Suprapubic skin (tissue), 4 donors: ENCODE measurements around the gene GAB3. TPM values are rescaled to one million over a fixed set of nuclear protein-coding genes. Genes with fewer than 3 reads are reported as not detected.

Experiments
- DNase-seq, 2 donors: peaks; one replicate each; pipeline ENCODE4 v3.0.0-alpha.2; 2019; ENCODE audit warnings: low spot score in 2 of 2
- H3K27ac ChIP-seq: fragments of 200-600 bp; sonication (generic); one replicate; pipeline ENCODE4 v1.5.1; 2019
- H3K27me3 ChIP-seq: fragments of 200-600 bp; sonication (generic); one replicate; pipeline ENCODE4 v1.5.1; 2019
- H3K36me3 ChIP-seq: fragments of 200-600 bp; sonication (generic); one replicate; pipeline ENCODE4 v1.5.1; 2019
- H3K4me1 ChIP-seq: fragments of 200-600 bp; sonication (generic); one replicate; pipeline ENCODE4 v1.5.1; 2019
- H3K4me3 ChIP-seq: fragments of 200-600 bp; sonication (generic); one replicate; pipeline ENCODE4 v1.5.1; 2019; ENCODE audit warnings: mild to moderate bottlenecking
- H3K9me3 ChIP-seq: fragments of 200-600 bp; sonication (generic); one replicate; pipeline ENCODE4 v1.5.1; 2019
- EP300 ChIP-seq: sonication (generic); formaldehyde crosslinking; IDR thresholded peaks from one replicate; pipeline ENCODE4 v1.6.1; 2017; ENCODE audit warnings: antibody characterized with exemption
- POLR2A ChIP-seq, 2 donors: fragments of 450-650 bp; IDR thresholded peaks; one replicate each; pipeline ENCODE4 v1.6.1; 2017; ENCODE audit warnings: antibody characterized with exemption in 2 of 2, mild to moderate bottlenecking in 2 of 2, moderate library complexity in 2 of 2
- POLR2AphosphoS5 ChIP-seq, 3 donors: sonication (generic); formaldehyde crosslinking; IDR thresholded peaks; one replicate each; pipeline ENCODE4 v1.6.1; 2017; ENCODE audit warnings: antibody characterized with exemption in 3 of 3
- WGBS: methylation state at CpG from one replicate; pipeline ENCODE4 v1.1.5; 2018; 5-methylcytosine and 5-hydroxymethylcytosine counted together
- total RNA-seq, 4 donors: library from RNA; depleted of rRNA; stranded (reverse); fragments of >200 nt; gene quantifications; one replicate each; pipeline ENCODE4 v1.1.0, GENCODE V29; 2016
- TF ChIP-seq, protein P1 (sequence below), 2 donors: fragments of 200-600 bp in 1 of 2; fragments of 450-650 bp in 1 of 2; sonication (generic) in 1 of 2; IDR thresholded peaks; one replicate each; pipeline ENCODE4 v1.5.1; 2016 to 2019; ENCODE audit warnings: antibody characterized with exemption in 2 of 2, mild to moderate bottlenecking in 1 of 2, moderate library complexity in 1 of 2

Gene GAB3
- total RNA-seq, 4 donors from 2014 or later, result 0.65 to 2.7 (median 1.6) TPM

DNA sequence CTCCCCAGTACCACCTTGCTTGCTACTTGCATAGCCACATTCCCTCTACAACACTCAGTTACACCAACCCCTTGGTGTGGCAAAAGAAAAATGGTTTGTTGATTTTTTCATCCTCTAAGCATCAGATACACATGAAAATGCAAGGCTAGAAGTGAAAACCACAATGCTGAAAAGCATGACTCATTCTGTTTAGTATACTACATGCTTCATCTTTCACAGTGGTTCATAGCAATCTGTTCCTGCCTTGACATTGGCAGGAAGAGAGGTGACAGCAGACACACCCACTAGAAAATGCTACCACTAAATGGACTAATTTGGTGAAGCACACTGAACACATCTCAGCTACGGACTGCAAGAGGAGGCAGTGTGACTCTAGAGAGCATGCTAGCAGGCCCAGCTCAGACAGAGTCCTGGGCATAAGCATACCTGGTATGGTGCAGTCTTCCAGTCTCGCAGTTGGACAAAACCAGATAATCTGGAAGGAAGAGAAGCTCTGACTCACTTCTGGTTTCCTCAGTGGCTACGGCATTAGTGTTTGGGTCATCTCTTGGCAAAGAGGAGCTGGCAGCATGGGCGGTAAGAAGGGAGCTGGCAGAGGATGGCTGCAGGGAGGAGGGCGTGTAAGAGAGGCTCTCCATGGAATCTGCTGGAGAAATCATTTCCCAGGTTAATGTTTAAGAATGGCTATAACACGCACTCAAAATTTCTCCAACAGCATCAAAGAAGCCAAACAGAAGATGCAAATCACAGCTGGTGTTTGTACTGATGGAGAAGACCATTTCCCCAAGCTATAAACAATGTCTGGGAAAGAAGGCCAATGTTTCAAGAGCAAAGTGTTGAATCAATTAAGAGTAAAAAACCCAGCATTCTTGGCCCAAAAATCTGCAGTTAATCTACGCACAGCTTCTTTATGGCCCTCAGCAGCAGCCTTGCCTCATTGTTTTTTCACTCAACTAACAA is 37.8 kb downstream of the GAB3 start:
- 53% methylated on average over 7 of the region's 7 CpGs for WGBS
- TF ChIP-seq POLR2AphosphoS5 (IDR thresholded peaks at IDR 0.05), result no peak
- no peak for TF ChIP-seq POLR2A (IDR thresholded peaks at IDR 0.05)
- TF ChIP-seq, protein P1, sequence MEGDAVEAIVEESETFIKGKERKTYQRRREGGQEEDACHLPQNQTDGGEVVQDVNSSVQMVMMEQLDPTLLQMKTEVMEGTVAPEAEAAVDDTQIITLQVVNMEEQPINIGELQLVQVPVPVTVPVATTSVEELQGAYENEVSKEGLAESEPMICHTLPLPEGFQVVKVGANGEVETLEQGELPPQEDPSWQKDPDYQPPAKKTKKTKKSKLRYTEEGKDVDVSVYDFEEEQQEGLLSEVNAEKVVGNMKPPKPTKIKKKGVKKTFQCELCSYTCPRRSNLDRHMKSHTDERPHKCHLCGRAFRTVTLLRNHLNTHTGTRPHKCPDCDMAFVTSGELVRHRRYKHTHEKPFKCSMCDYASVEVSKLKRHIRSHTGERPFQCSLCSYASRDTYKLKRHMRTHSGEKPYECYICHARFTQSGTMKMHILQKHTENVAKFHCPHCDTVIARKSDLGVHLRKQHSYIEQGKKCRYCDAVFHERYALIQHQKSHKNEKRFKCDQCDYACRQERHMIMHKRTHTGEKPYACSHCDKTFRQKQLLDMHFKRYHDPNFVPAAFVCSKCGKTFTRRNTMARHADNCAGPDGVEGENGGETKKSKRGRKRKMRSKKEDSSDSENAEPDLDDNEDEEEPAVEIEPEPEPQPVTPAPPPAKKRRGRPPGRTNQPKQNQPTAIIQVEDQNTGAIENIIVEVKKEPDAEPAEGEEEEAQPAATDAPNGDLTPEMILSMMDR (IDR thresholded peaks at IDR 0.05), result no peak
- TF ChIP-seq EP300, result no peak
- Histone ChIP-seq H3K27me3 (no peaks in the 10 kb centered on the region), H3K36me3 (no peaks in the 10 kb centered on the region), H3K4me3 (no peak overlapping the region), H3K4me1 (no peaks in the 10 kb centered on the region), H3K27ac (no peak overlapping the region), H3K9me3 (no peaks in the 10 kb centered on the region)
- DNase-seq, result no peak

DNA sequence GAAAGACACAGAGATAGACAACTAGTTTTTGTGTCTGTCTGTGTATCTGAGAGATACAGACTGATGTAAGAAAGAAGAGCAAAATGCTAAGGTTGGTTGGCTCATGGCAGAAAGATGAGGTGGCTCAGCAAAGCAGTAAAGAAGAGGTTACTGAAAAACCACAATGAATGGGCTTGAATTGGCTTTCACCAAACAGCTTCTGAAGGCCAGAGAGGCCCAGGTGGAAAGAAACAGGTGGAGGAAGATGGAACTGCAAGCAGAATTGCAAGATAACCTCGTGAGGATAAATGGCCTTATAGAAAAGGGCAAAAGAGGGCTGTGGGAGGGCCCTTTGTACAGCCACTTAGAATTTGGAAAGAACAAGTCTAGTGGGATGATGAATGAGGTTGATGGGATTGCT is 39.6 kb downstream of the GAB3 start:
- Histone ChIP-seq H3K4me3 (no peak overlapping the region), H3K27me3 (no peaks in the 10 kb centered on the region), H3K4me1 (no peaks in the 10 kb centered on the region), H3K36me3 (no peaks in the 10 kb centered on the region), H3K27ac (no peak overlapping the region), H3K9me3 (no peaks in the 10 kb centered on the region)
- TF ChIP-seq EP300 (no peak), POLR2AphosphoS5 (IDR thresholded peaks at IDR 0.05) (no peak), POLR2A (IDR thresholded peaks at IDR 0.05) (no peak)
- TF ChIP-seq, protein P1 (IDR thresholded peaks at IDR 0.05), result no peak
- WGBS, result 42% methylated on average over 1 of the region's 1 CpG
- DNase-seq, result no peak

DNA sequence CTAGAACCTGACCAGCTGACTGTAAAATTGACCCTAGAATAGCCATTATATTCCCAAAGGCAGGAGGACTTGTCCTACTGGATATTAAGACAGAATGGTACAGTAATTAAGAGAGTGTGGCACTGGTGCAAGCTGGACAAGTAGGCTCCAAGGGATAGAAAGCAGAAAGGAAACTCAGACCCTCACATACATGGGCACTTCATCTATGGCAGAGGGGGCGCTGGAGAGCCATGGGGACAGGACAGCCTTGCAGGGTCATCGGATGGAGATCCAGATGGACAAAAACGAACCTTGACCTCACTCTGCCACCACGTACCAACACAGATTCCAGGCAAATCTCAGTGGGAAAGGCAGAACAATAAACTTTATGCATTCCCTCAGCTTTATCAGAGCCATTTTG is 40.6 kb downstream of the GAB3 start:
- Histone ChIP-seq H3K4me3 (no peak overlapping the region), H3K27ac (no peak overlapping the region), H3K9me3 (no peaks in the 10 kb centered on the region), H3K36me3 (no peaks in the 10 kb centered on the region), H3K27me3 (no peaks in the 10 kb centered on the region), H3K4me1 (no peaks in the 10 kb centered on the region)
- no peak for DNase-seq
- 58% methylated on average over 4 of the region's 4 CpGs for WGBS
- TF ChIP-seq POLR2A (IDR thresholded peaks at IDR 0.05) (no peak), EP300 (no peak), POLR2AphosphoS5 (IDR thresholded peaks at IDR 0.05) (no peak)
- TF ChIP-seq, protein P1 (IDR thresholded peaks at IDR 0.05), result no peak

DNA sequence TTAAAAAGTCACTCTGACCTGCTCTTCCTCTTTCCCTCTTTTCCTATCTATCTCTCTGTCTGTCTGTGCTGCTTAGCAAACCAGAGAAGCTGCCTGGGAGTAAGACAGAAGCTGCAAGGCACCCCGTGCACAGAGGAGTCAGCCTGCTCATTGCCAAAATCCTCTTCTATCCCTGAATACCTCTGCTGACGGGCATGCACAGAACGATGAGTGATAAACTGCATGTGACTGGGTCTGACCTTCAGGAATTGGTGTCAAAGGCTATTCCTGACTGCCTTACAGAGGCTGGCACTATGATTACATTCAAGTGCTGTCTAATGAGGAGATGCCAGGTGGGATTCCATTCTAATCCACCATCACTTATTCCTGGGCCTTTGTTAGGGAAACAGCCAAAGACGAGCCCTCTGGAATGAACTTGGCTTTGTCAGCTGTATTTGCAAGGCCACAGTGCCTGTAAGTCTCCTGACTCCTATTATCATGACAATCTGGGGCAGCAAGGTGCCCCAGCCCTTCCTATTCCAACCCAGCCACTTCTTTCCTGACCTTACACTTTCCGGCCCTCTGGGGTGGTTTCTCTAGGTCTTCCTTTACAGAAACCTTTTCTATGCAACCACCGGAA is 52.1 kb downstream of the GAB3 start:
- WGBS, result 82% methylated on average over 6 of the region's 6 CpGs

More for the DNA sequence above, 52.1 kb downstream of the GAB3 start:
- TF ChIP-seq POLR2A (IDR thresholded peaks at IDR 0.05), result no peak
- TF ChIP-seq, protein P1 (IDR thresholded peaks at IDR 0.05), result no peak
- no peak for TF ChIP-seq POLR2AphosphoS5 (IDR thresholded peaks at IDR 0.05)
- no peak for TF ChIP-seq EP300
- Histone ChIP-seq H3K9me3 (no peaks in the 10 kb centered on the region), H3K4me1 (no peaks in the 10 kb centered on the region), H3K4me3 (no peak overlapping the region), H3K27me3 (no peaks in the 10 kb centered on the region), H3K36me3 (no peaks in the 10 kb centered on the region), H3K27ac (no peak overlapping the region)
- DNase-seq, result no peak
